PFSK-1 (cell line): ENCODE measurements around the gene DICER1.

ENCODE experiments used
- FOXP2 ChIP-seq: optimal IDR thresholded peaks from 2 replicates; pipeline ENCODE3; 2011; ENCODE audit warnings: borderline replicate concordance, control low read depth, inconsistent platforms; ENCODE audit not compliant: insufficient read depth; ENCODE audit errors: extremely low read length, extremely low read depth
- POLR2AphosphoS5 ChIP-seq: IDR thresholded peaks from 2 replicates; pipeline ENCODE4 v1.6.1; 2012; ENCODE audit warnings: low read depth, mild to moderate bottlenecking, control low read depth, low read length, moderate library complexity
- SIN3A ChIP-seq: IDR thresholded peaks from 2 replicates; pipeline ENCODE4 v1.6.1; 2012; ENCODE audit warnings: mild to moderate bottlenecking, low read length, moderate library complexity, borderline replicate concordance; ENCODE audit not compliant: insufficient read depth
- TAF1 ChIP-seq: IDR thresholded peaks from 2 replicates; pipeline ENCODE4 v1.6.1; 2012; ENCODE audit warnings: low read length, control low read depth, borderline replicate concordance; ENCODE audit not compliant: insufficient read depth
- TF ChIP-seq, protein P1 (sequence below), 2 experiments: IDR thresholded peaks; 2 replicates each; pipeline versions ENCODE4 v1.6.1 to v1.8.0; 2011 to 2012; ENCODE audit warnings: low read depth in 2 of 2, low read length in 2 of 2, control low read depth in 1 of 2, inconsistent platforms in 1 of 2, mild to moderate bottlenecking in 1 of 2, moderate library complexity in 1 of 2; ENCODE audit not compliant: insufficient read depth in 1 of 2

Gene DICER1

DNA sequence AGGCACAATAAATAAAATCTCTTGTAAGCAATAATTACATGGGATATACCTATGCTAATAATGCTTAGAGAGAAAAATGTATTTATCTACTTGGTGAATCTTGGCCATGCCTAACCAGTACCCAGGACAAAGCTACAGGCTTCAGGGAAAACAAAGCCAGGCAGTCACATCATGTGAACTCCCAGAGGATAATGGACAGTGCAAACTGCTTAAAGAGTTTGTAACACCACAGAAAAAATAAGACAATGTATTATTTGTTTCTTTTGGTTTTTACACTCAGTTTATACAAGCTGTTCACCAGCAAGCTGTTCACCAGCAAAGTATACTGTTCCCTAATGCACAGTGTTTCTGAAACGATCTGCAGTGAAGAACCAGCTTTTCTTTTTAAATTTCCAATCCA is 38.0 kb downstream of the DICER1 start:
- TF ChIP-seq, protein P1, sequence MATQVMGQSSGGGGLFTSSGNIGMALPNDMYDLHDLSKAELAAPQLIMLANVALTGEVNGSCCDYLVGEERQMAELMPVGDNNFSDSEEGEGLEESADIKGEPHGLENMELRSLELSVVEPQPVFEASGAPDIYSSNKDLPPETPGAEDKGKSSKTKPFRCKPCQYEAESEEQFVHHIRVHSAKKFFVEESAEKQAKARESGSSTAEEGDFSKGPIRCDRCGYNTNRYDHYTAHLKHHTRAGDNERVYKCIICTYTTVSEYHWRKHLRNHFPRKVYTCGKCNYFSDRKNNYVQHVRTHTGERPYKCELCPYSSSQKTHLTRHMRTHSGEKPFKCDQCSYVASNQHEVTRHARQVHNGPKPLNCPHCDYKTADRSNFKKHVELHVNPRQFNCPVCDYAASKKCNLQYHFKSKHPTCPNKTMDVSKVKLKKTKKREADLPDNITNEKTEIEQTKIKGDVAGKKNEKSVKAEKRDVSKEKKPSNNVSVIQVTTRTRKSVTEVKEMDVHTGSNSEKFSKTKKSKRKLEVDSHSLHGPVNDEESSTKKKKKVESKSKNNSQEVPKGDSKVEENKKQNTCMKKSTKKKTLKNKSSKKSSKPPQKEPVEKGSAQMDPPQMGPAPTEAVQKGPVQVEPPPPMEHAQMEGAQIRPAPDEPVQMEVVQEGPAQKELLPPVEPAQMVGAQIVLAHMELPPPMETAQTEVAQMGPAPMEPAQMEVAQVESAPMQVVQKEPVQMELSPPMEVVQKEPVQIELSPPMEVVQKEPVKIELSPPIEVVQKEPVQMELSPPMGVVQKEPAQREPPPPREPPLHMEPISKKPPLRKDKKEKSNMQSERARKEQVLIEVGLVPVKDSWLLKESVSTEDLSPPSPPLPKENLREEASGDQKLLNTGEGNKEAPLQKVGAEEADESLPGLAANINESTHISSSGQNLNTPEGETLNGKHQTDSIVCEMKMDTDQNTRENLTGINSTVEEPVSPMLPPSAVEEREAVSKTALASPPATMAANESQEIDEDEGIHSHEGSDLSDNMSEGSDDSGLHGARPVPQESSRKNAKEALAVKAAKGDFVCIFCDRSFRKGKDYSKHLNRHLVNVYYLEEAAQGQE (IDR thresholded peaks at IDR 0.05; ENCODE audit: insufficient read depth in 1 of 2, low read depth in 2 of 2, low read length in 2 of 2), result no peak
- TF ChIP-seq POLR2AphosphoS5 (no peak), SIN3A (no peak), TAF1 (no peak)

DNA sequence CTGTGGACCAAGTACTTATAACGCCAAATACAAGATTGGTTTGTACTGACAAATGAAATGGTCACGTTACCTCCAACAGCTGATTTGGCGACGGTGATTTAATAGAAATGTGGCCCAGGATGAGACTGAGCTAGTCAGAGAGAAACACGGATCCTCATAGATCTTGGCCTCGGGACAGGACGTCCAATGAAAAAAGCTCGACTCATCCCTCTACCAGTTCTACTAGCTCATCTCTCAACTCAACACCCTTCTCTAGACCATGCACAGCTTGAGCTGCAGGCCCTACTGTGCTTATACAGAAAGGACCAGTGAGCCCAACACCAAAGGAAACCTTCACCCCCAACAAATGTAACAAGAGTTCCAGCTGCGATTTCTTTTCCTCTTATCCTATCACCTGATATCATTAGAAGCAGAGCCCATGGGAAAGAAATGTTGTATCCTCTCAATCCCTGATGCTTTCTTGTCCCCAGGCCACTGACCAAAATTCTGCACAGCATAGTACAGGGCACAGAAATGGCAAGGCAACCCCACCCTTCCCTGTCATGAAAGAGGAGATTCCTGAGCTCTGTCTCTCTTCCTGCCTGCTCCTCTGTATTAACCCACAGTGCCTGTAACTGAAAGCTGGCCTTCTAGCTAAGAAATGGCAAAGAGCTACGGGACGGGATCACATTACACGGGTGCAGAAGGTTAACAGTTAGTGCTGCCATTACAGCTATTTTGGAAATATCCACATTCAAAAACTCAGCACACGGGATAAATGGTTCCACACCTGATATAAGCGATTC is 39.2 kb downstream of the DICER1 start:
- TF ChIP-seq, protein P1 (IDR thresholded peaks at IDR 0.05; ENCODE audit: insufficient read depth in 1 of 2, low read depth in 2 of 2, low read length in 2 of 2), result no peak
- TF ChIP-seq SIN3A, result no peak
- TF ChIP-seq FOXP2, result no peak
- no peak for TF ChIP-seq TAF1
- TF ChIP-seq POLR2AphosphoS5, result no peak

DNA sequence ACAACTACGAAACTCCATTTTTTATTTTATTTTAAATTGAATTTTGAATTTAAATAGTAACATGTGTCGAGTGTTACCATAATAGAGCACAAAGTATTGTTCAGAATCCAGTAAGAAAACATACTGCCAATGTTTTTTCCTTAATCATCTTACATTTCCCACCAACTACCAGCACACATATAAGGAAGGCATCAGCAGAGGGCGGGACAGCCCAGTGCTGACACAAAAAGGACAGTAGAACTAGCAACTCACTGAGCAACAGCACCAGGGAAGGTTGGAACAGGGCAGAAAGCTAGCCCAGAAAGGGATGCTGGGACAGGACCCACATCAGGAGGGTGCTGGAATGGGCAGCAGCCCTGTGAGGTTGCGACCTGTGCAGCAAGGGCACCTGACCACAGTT is 43.9 kb downstream of the DICER1 start:
- TF ChIP-seq, protein P1 (IDR thresholded peaks at IDR 0.05; ENCODE audit: insufficient read depth in 1 of 2, low read depth in 2 of 2, low read length in 2 of 2), result no peak
- TF ChIP-seq TAF1 (no peak), SIN3A (no peak), FOXP2 (no peak)

DNA sequence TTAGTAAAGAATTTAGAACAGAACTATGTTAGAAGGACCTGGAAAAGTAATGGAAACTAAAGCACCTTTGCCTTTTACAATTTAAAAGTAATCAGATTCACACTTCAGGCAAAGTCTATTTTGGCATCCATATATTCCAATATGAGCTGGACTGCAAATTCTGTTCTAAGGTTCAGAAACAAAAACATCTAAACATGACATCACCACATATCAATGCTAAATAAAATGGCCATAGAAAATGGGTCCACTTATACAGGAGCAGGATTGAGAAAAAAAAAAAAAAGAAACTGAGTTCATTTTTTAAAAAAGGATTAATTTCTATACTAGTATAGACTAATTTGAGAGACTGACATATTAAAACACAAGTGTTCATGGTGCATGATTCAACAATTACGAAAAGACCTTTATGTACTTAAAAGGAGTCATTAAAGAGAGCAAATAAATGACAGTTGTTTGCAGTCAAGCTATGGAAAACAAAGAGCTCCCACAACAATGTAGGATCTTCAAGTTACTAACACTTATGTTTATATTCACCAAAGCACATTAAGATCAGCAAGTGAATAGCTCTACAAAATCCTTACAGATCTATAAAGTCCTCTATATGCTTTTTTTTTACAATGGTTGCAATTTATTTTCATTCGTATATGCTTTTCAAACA is 45.7 kb downstream of the DICER1 start:
- TF ChIP-seq, protein P1 (IDR thresholded peaks at IDR 0.05; ENCODE audit: insufficient read depth in 1 of 2, low read depth in 2 of 2, low read length in 2 of 2), result no peak
- TF ChIP-seq POLR2AphosphoS5, result no peak
- TF ChIP-seq TAF1, result no peak
- no peak for TF ChIP-seq FOXP2
- no peak for TF ChIP-seq SIN3A
